Testis (tissue), 2 donors: ENCODE results near the gene UTF1.

ENCODE experiments used
- POLR2A ChIP-seq: fragments of 450-650 bp; IDR thresholded peaks from one replicate; pipeline ENCODE4 v1.6.1; 2017; ENCODE audit warnings: antibody characterized with exemption, mild to moderate bottlenecking, moderate library complexity
- TF ChIP-seq, protein P1 (sequence below), 3 experiments: fragments of 450-650 bp in 2 of 3; fragments of 200-600 bp in 1 of 3; sonication (generic) in 1 of 3; IDR thresholded peaks; one replicate each; pipeline ENCODE4 v1.5.1; 2016 to 2019; ENCODE audit warnings: antibody characterized with exemption in 3 of 3, mild to moderate bottlenecking in 2 of 3, moderate library complexity in 1 of 3

DNA sequence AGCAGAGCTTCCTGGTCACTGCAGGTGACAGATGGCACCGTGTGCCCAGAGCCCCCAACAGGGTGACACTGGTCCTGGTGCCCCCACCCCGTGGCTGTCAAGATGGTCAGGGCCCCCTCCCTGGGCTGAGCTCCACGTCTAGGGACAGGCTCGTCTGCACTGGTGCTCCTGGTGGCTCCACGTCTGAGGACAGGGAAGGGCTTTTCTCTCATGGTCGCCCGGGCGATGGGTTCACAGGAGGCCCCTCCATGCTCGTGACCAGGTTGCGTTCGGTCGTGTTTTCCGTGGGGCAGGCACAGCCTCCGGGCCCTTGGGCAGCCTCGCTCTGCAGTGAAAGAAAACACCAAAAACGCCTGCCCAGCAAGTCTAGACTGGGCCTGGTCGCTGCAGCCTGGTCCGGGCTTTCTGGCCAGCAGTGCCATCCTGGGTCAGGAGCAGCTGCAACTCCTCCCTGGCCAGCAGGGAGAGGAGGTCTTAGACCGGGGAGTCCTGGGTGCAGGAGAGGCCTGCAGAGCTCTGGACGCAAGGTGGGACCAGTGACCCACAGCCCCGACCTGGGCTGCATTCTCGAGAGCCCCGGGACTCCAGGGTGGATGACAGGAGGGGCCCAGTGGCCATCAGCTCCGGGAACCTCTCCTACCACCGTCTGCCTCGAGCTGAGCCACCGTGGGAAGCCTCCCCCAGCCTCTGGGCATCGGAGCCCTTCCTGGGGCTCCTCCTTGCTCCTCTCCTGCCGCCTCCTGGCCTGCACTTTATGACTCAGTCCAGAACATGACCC is 27.9 kb upstream of the UTF1 start:
- TF ChIP-seq, protein P1, sequence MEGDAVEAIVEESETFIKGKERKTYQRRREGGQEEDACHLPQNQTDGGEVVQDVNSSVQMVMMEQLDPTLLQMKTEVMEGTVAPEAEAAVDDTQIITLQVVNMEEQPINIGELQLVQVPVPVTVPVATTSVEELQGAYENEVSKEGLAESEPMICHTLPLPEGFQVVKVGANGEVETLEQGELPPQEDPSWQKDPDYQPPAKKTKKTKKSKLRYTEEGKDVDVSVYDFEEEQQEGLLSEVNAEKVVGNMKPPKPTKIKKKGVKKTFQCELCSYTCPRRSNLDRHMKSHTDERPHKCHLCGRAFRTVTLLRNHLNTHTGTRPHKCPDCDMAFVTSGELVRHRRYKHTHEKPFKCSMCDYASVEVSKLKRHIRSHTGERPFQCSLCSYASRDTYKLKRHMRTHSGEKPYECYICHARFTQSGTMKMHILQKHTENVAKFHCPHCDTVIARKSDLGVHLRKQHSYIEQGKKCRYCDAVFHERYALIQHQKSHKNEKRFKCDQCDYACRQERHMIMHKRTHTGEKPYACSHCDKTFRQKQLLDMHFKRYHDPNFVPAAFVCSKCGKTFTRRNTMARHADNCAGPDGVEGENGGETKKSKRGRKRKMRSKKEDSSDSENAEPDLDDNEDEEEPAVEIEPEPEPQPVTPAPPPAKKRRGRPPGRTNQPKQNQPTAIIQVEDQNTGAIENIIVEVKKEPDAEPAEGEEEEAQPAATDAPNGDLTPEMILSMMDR (IDR thresholded peaks at IDR 0.05), result no peak
- no peak for TF ChIP-seq POLR2A
